Measurements from ENCODE around the gene CEP131.

The CEP131 gene

GRCh38 chr17:81223762-81224130, 981 bp upstream of the CEP131 start:
- DNase-seq (ENCODE audit: low spot score): no peak

DNA sequence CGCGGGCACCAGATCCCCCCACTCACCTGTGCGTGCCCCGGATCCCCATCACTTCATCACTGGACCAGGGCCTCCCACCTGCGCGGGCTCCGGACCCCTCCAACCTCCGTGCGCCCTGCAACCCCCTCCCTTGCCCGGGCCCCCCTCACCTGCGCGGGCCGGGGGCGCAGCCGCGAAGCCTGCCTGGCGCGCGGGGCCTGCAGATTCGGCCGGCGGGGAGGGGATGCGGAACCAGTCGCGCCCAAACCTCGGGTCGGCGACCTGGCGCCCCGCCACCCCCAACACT, 202 bp downstream of the CEP131 start:
- no peak for DNase-seq (ENCODE audit: low spot score)

GRCh38 chr17:81221842-81222619, 734 bp downstream of the CEP131 start:
- DNase-seq (ENCODE audit: low spot score): no peak

- DNase-seq (ENCODE audit: low spot score): no peak
Measured at GRCh38 chr17:81221371-81221841, 1.4 kb downstream of the CEP131 start.

- DNase-seq (ENCODE audit: low spot score): no peak
Measured at GRCh38 chr17:81219476-81220180, 3.1 kb downstream of the CEP131 start.

- no peak for DNase-seq (ENCODE audit: low spot score)
Measured at GRCh38 chr17:81218991-81219390, 3.8 kb downstream of the CEP131 start.

GRCh38 chr17:81218459-81218858, 4.3 kb downstream of the CEP131 start:
- DNase-seq (ENCODE audit: low spot score): no peak

DNA sequence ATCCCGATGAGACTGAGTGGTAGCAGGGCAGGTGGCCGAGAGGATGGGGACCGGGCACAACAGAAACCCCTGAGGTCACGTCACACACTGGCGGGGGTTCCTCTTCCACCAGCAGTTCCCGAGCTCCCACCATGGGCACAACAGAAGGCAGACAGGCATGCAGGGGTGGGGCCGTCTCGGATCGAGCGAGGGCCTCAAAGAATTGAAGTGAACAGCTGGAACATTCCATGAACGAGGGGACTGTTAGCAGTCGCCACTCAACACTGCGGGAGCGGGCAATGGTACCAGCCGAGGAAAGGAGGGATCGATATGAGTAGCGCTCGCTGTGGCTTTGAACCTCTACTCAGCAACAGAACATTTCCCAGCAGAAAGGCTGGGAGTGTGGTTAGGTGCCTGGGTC, 5.3 kb downstream of the CEP131 start:
- DNase-seq (ENCODE audit: low spot score): no peak

DNA sequence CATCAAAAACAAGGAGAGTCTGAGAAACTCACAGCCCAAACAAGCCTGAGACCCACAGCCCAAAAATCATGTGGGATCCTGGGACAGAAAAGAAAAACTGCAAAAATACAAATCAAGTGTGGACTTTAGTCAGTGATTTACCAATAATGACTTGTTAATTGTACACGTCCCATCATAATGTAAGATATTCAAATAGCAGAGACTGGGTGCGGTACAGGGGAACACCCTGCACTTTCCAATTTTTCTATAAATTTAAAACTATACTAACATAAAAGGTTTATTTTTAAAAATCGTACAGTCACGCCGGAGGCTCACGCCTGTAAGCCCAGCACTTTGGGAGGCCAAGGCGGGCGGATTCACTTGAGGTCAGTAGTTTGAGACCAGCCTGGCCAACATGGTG, 8.8 kb downstream of the CEP131 start:
- DNase-seq (ENCODE audit: low spot score): no peak

GRCh38 chr17:81212365-81212764, 10.4 kb downstream of the CEP131 start:
- DNase-seq (ENCODE audit: low spot score): no peak

DNA sequence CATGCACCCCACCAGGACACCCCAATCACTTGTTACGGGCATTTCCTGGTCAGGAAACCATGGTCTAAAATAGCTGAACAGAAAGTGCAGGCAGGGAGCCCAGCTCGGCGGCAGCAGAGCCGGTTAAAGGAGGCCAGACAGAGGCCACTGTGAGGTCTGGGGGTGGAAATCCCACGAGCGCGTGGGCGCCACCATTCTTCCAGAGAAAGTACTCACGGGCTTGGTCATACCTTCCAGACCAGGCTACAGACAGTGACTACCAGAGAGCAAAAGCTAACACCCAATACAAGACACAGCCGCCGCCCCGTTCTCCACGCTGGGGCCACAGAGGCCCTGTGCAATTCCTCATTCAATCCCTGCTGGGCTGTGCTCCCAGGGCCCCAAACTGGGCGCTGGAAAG, 11.9 kb downstream of the CEP131 start:
- no peak for DNase-seq (ENCODE audit: low spot score)

DNA sequence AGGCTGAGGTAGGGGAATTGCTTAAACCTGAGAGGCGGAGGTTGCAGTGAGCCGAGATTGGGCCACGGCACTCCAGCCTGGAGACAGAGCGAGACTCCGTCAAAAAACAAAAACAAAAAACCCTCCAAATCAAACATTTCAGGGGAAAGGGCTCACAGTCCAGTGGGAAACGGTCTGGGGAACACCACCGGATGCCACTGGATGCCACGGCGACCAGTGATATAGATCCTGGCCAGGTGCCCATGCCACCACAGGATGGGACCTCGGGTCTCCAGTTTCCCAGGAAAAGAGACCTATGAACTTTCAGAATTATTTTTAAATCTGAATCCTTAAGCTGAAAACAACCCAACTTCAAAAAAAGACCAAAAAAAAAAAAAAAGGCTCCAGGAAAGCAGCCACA, 12.3 kb downstream of the CEP131 start:
- DNase-seq (ENCODE audit: low spot score): no peak

GRCh38 chr17:81209141-81209540, 13.6 kb downstream of the CEP131 start:
- DNase-seq (ENCODE audit: low spot score): no peak

- no peak for DNase-seq (ENCODE audit: low spot score)
Measured at GRCh38 chr17:81208651-81209050, 14.1 kb downstream of the CEP131 start.

GRCh38 chr17:81207610-81208581, 14.9 kb downstream of the CEP131 start:
- no peak for DNase-seq (ENCODE audit: low spot score)

DNA sequence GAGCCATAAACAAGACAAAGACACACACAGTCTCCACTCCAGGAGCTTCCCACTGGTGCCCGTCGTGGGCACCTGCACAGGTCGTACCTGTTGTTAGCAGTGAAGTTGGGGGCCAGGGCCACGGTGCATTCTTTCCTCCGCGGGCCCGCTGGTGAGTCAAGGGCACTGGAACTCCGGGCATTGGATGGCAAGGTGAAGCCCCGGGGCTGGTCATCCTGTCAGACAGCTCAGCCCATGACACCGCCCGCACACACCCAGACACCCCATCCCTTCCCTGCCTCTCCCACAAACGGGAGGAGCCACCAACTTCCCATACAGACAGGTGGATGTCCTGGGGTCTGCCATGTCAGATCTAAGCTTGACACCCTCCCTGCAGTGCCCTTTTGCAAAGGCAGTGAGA, 16.1 kb downstream of the CEP131 start:
- DNase-seq (ENCODE audit: low spot score): no peak

GRCh38 chr17:81206166-81206565, 16.6 kb downstream of the CEP131 start:
- DNase-seq (ENCODE audit: low spot score): no peak

DNA sequence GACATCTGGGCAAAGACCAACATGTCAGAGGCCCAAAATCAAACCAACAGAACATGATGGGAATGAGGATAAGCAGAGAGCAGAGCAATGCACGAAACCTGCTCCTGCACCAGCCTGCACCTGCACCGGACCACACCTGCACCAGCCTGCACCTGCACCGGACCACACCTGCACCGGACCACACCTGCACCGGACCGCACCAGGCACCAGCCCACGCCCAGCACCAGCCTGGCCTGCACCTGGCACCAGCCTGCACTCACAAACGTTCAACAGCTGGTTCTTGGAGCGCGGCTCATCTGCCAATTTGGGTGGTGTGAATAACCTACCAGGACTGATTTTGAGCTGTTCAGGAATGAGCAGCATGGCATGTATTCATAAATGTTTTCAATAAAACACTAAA, 18.2 kb downstream of the CEP131 start:
- no peak for DNase-seq (ENCODE audit: low spot score)

- DNase-seq (ENCODE audit: low spot score): no peak
Measured at GRCh38 chr17:81203136-81203535, 19.6 kb downstream of the CEP131 start.

- no peak for DNase-seq (ENCODE audit: low spot score)
Measured at GRCh38 chr17:81202318-81202717, 20.4 kb downstream of the CEP131 start.

GRCh38 chr17:81200695-81201580, 21.8 kb downstream of the CEP131 start:
- DNase-seq (ENCODE audit: low spot score): no peak

- DNase-seq (ENCODE audit: low spot score): no peak
Measured at GRCh38 chr17:81200201-81200600, 22.6 kb downstream of the CEP131 start.

Data from left forelimb (tissue), 1 donor.